ENCODE measurements around the gene CIT. TPM values are rescaled to one million over a fixed set of nuclear protein-coding genes. Genes with fewer than 3 reads are reported as not detected.

CIT gene
- total RNA-seq, 1 experiment from 2014 or later, result 58.9 TPM

DNA sequence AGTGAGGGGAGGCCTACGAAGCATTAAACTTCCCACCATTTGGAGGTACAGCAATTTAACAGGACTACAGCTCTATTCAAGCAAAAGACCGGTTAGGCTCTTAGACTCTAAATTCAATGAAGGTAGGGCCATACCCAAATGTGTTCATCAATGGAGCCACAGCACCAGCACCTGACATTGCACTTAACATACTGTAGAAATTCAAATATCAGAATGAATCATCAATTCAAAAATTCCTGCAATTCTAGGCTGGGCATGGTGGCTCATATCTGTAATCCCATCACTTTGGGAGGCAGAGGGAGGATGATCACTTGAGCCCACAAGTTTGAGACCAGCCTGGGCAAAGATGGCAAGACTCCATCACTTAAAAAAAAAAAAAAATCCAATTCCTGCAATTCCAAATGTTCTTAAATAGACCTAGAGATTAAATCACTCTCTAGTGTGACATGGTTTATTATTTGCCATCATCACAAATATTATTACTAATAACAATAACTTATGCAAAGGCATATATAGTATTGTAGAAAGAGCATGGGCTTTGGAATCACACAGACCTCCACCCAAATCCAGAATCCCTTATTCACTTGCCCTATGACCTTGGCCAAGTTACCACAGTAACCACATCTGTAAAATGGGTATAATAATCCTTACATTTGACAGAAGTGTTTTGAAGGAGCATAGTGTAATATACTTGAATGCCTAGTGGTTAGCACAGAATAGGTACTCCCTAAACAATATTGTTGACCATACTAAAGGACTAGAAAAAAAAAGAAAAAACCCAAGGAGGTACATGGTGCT, 59.4 kb downstream of the CIT start:
- H3K4me1 ChIP-seq (ENCODE audit: insufficient read depth, low read length), result no peaks in the 10 kb centered on the region
- POLR2A ChIA-PET (ENCODE audit: unreplicated experiment), result no interaction called here
- H3F3A ChIP-seq (ENCODE audit: low read length, unreplicated experiment), result peaks cover 3% of the 10 kb centered on the region
- H3K9me3 ChIP-seq (ENCODE audit: low read length), result no peaks in the 10 kb centered on the region
- H3K79me2 ChIP-seq (ENCODE audit: low read length), result no peaks in the 10 kb centered on the region
- H3K9ac ChIP-seq (ENCODE audit: low read length), result no peak overlapping the region
- H3K9me2 ChIP-seq (replicated peaks; ENCODE audit: low read length), result no peaks in the 10 kb centered on the region
- no peak overlapping the region for H3K27ac ChIP-seq (ENCODE audit: low read length)
- ATAC-seq, result no peak
- H3K4me3 ChIP-seq (ENCODE audit: low read length), result no peak overlapping the region
- no peak overlapping the region for H3K4me2 ChIP-seq (ENCODE audit: low read length)
- peaks cover 5% of the 10 kb centered on the region; the same call in 1 of the 2 replicates for H4K20me1 ChIP-seq (ENCODE audit: low read length)
- intact Hi-C loops (cut with micrococcal nuclease), result no loop called here
- H2AFZ ChIP-seq (ENCODE audit: low read length), result no peak overlapping the region
- peaks cover 47% of the 10 kb centered on the region for H3K36me3 ChIP-seq (ENCODE audit: low read depth, low read length)
- no peak for TF ChIP-seq EZH2phosphoT487 (IDR thresholded peaks at IDR 0.05; ENCODE audit: borderline replicate concordance, low read length)
- TF ChIP-seq, protein P1, sequence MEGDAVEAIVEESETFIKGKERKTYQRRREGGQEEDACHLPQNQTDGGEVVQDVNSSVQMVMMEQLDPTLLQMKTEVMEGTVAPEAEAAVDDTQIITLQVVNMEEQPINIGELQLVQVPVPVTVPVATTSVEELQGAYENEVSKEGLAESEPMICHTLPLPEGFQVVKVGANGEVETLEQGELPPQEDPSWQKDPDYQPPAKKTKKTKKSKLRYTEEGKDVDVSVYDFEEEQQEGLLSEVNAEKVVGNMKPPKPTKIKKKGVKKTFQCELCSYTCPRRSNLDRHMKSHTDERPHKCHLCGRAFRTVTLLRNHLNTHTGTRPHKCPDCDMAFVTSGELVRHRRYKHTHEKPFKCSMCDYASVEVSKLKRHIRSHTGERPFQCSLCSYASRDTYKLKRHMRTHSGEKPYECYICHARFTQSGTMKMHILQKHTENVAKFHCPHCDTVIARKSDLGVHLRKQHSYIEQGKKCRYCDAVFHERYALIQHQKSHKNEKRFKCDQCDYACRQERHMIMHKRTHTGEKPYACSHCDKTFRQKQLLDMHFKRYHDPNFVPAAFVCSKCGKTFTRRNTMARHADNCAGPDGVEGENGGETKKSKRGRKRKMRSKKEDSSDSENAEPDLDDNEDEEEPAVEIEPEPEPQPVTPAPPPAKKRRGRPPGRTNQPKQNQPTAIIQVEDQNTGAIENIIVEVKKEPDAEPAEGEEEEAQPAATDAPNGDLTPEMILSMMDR (conservative IDR thresholded peaks at IDR 0.05; ENCODE audit: low read depth, low read length), result no peak
- no peak for TF ChIP-seq EZH2 (IDR thresholded peaks at IDR 0.05; ENCODE audit: low read length, unreplicated experiment)
- CTCF ChIA-PET, result no interaction called here
- BruUV-seq (replicated peaks), result no TSS peak
- no peaks in the 10 kb centered on the region for H3K27me3 ChIP-seq (ENCODE audit: low read length)
- no peak for DNase-seq

DNA sequence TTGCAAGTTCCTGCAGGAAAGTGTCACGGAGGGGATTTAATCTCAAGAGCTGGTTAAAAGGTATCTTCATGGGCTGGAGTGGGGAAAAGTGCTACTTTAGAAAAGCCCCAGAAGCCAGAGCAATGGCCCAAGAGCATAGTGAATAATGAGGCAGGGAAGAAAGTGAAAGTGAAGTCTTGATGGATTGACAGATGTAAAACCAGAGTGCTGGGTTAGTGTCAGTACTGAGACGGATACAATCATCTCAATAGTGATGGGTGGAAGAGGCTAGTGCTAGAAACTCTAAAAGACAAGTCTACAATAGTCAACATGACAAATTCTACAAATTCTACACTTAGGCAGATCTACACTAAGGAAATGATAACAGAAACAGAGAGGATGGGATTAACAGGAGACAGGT, 68.1 kb downstream of the CIT start:
- Histone ChIP-seq H3K9me3 (ENCODE audit: low read length) (no peaks in the 10 kb centered on the region), H3F3A (ENCODE audit: low read length, unreplicated experiment) (peaks cover 4% of the 10 kb centered on the region), H3K9me2 (replicated peaks; ENCODE audit: low read length) (no peaks in the 10 kb centered on the region), H3K36me3 (ENCODE audit: low read depth, low read length) (peaks cover 11% of the 10 kb centered on the region; the same call in 1 of the 2 replicates), H4K20me1 (ENCODE audit: low read length) (no peaks in the 10 kb centered on the region), H3K79me2 (ENCODE audit: low read length) (peaks cover 10% of the 10 kb centered on the region; the same call in 1 of the 2 replicates), H3K27ac (ENCODE audit: low read length) (peak overlapping the region; percentile 6), H3K4me2 (ENCODE audit: low read length) (peak overlapping the region; percentile 15), H2AFZ (ENCODE audit: low read length) (no peak overlapping the region), H3K4me1 (ENCODE audit: insufficient read depth, low read length) (peaks cover 29% of the 10 kb centered on the region), H3K27me3 (ENCODE audit: low read length) (no peaks in the 10 kb centered on the region), H3K4me3 (ENCODE audit: low read length) (no peak overlapping the region), H3K9ac (ENCODE audit: low read length) (no peak overlapping the region)
- CTCF ChIA-PET, result no interaction called here
- POLR2A ChIA-PET (ENCODE audit: unreplicated experiment), result no interaction called here
- intact Hi-C loops (cut with micrococcal nuclease), result loop anchor here (5.0 to 10.0 kb wide), 2 partner anchors 126 to 278 kb away; no protein-coding TSS in a partner anchor
- no TSS peak for BruUV-seq (replicated peaks)
- TF ChIP-seq EZH2 (IDR thresholded peaks at IDR 0.05; ENCODE audit: low read length, unreplicated experiment), result no peak
- ATAC-seq (no peak), DNase-seq (no peak)

DNA sequence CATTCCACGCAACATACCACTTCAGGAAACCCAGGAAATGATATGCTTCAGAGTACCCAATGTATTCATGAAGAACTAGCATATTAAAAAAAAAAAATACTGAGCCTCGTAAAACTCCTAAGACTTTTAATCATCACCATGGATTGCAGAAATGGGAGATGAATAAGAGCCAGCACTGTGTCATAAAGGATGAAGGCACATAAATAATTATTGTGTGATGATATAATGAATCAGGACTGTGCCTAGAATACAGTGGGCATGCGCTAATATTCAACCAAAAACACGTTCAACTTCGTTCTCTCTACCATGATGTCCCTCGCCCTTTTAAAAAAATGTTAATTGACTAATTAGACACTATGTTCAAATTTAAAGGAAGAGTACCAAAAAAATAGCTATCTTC, 68.7 kb downstream of the CIT start:
- H3K4me1 ChIP-seq (ENCODE audit: insufficient read depth, low read length), result peaks cover 30% of the 10 kb centered on the region
- TF ChIP-seq EZH2 (IDR thresholded peaks at IDR 0.05; ENCODE audit: low read length, unreplicated experiment) (no peak), EZH2phosphoT487 (IDR thresholded peaks at IDR 0.05; ENCODE audit: borderline replicate concordance, low read length) (no peak)
- TF ChIP-seq, protein P1 (conservative IDR thresholded peaks at IDR 0.05; ENCODE audit: low read depth, low read length), result no peak
- no peaks in the 10 kb centered on the region for H3K9me2 ChIP-seq (replicated peaks; ENCODE audit: low read length)
- no TSS peak for BruUV-seq (replicated peaks)
- no peaks in the 10 kb centered on the region for H4K20me1 ChIP-seq (ENCODE audit: low read length)
- peaks cover 10% of the 10 kb centered on the region; the same call in 1 of the 2 replicates for H3K79me2 ChIP-seq (ENCODE audit: low read length)
- peak overlapping the region; percentile 6 for H3K27ac ChIP-seq (ENCODE audit: low read length)
- H3K36me3 ChIP-seq (ENCODE audit: low read depth, low read length), result peaks cover 10% of the 10 kb centered on the region; the same call in 1 of the 2 replicates
- no peak overlapping the region for H3K4me3 ChIP-seq (ENCODE audit: low read length)
- no peaks in the 10 kb centered on the region for H3K9me3 ChIP-seq (ENCODE audit: low read length)
- peak; percentile 68 for ATAC-seq
- H3F3A ChIP-seq (ENCODE audit: low read length, unreplicated experiment), result peaks cover 4% of the 10 kb centered on the region
- no peaks in the 10 kb centered on the region for H3K27me3 ChIP-seq (ENCODE audit: low read length)
- peak overlapping the region; percentile 15 for H3K4me2 ChIP-seq (ENCODE audit: low read length)
- POLR2A ChIA-PET (ENCODE audit: unreplicated experiment), result no interaction called here
- intact Hi-C loops (cut with micrococcal nuclease), result loop anchor here (1.0 to 10.0 kb wide), 3 partner anchors 94 to 279 kb away; no protein-coding TSS in a partner anchor
- H2AFZ ChIP-seq (ENCODE audit: low read length), result no peak overlapping the region
- CTCF ChIA-PET, result interaction anchor here (0.5 kb wide), 1 partner anchor 191 kb away, joined by 4 read pairs; no protein-coding TSS in a partner anchor
- no peak overlapping the region for H3K9ac ChIP-seq (ENCODE audit: low read length)
- DNase-seq, result peak; percentile 82
